Measurements from ENCODE around the gene GLCCI1.

DNA sequence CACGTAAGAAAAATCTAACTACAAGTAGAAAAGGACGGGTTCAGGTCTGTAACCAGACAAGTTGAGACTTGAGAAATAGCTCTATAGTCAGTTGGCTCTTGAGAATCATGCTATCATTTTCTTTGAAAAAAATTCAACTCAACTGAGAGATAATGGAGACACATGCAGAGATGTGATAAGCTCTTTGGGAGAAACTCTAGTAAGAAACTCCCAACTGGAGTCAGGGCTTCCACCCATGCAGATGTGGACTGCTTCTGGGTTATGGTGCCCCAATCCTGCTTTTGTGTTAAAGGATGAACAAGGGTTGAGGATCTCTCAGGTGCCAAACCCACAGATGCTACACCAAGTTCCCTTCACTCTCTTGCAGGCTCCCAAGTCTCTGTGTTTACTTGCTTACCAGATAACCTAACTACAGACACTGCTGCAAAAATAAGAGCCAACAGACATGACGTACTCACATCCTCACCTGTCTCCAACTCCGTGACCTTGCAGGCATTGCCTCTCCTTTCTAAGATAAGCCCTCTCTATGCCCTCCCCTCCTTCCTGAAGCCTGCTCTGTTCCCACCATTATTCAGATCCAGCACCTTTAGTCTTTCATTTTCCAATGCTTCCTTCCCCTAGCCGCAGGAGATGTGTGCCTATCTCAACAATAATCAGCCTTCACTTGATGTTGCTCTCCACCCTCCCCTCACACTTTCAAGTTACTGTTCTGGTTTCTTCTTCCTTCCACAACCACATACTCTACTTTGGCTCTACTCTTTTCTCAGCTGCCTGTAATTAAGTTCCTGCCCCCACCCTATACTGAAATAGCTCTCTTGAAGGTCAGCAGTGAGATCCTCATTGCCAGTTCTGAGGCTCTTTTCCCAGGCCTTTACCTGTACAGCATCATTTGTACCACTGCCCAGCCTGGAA lies 163.4 kb downstream of the GLCCI1 start:
- TF ChIP-seq NR2C2 (IDR thresholded peaks at IDR 0.05; ENCODE audit: borderline replicate concordance, control insufficient read depth, insufficient read length, low read depth) (no peak), CEBPB (IDR thresholded peaks at IDR 0.05; ENCODE audit: borderline replicate concordance in 1 of 2, low read depth in 2 of 2, low read length in 2 of 2) (no peak), KDM1A (IDR thresholded peaks at IDR 0.05; ENCODE audit: borderline replicate concordance) (no peak), GABPA (IDR thresholded peaks at IDR 0.05; ENCODE audit: low read depth) (no peak), TBL1XR1 (IDR thresholded peaks at IDR 0.05; ENCODE audit: low read depth, low read length) (0 out of 2 replicates have a peak, but pooled peaks have one; percentile 33)
- TF ChIP-seq, protein P1, sequence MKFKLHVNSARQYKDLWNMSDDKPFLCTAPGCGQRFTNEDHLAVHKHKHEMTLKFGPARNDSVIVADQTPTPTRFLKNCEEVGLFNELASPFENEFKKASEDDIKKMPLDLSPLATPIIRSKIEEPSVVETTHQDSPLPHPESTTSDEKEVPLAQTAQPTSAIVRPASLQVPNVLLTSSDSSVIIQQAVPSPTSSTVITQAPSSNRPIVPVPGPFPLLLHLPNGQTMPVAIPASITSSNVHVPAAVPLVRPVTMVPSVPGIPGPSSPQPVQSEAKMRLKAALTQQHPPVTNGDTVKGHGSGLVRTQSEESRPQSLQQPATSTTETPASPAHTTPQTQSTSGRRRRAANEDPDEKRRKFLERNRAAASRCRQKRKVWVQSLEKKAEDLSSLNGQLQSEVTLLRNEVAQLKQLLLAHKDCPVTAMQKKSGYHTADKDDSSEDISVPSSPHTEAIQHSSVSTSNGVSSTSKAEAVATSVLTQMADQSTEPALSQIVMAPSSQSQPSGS (IDR thresholded peaks at IDR 0.05; ENCODE audit: low read length), result no peak
- TF ChIP-seq, protein P2, sequence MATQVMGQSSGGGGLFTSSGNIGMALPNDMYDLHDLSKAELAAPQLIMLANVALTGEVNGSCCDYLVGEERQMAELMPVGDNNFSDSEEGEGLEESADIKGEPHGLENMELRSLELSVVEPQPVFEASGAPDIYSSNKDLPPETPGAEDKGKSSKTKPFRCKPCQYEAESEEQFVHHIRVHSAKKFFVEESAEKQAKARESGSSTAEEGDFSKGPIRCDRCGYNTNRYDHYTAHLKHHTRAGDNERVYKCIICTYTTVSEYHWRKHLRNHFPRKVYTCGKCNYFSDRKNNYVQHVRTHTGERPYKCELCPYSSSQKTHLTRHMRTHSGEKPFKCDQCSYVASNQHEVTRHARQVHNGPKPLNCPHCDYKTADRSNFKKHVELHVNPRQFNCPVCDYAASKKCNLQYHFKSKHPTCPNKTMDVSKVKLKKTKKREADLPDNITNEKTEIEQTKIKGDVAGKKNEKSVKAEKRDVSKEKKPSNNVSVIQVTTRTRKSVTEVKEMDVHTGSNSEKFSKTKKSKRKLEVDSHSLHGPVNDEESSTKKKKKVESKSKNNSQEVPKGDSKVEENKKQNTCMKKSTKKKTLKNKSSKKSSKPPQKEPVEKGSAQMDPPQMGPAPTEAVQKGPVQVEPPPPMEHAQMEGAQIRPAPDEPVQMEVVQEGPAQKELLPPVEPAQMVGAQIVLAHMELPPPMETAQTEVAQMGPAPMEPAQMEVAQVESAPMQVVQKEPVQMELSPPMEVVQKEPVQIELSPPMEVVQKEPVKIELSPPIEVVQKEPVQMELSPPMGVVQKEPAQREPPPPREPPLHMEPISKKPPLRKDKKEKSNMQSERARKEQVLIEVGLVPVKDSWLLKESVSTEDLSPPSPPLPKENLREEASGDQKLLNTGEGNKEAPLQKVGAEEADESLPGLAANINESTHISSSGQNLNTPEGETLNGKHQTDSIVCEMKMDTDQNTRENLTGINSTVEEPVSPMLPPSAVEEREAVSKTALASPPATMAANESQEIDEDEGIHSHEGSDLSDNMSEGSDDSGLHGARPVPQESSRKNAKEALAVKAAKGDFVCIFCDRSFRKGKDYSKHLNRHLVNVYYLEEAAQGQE (IDR thresholded peaks at IDR 0.05; ENCODE audit: low read depth, low read length), result no peak
- TF ChIP-seq, protein P3, sequence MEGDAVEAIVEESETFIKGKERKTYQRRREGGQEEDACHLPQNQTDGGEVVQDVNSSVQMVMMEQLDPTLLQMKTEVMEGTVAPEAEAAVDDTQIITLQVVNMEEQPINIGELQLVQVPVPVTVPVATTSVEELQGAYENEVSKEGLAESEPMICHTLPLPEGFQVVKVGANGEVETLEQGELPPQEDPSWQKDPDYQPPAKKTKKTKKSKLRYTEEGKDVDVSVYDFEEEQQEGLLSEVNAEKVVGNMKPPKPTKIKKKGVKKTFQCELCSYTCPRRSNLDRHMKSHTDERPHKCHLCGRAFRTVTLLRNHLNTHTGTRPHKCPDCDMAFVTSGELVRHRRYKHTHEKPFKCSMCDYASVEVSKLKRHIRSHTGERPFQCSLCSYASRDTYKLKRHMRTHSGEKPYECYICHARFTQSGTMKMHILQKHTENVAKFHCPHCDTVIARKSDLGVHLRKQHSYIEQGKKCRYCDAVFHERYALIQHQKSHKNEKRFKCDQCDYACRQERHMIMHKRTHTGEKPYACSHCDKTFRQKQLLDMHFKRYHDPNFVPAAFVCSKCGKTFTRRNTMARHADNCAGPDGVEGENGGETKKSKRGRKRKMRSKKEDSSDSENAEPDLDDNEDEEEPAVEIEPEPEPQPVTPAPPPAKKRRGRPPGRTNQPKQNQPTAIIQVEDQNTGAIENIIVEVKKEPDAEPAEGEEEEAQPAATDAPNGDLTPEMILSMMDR (IDR thresholded peaks at IDR 0.05 in 2 of 3, conservative IDR thresholded peaks at IDR 0.05 in 1 of 3; ENCODE audit: control insufficient read depth in 2 of 3, extremely low read depth in 1 of 3, insufficient read depth in 1 of 3, low read depth in 3 of 3, low read length in 3 of 3), result no peak
- TF ChIP-seq, protein P4, sequence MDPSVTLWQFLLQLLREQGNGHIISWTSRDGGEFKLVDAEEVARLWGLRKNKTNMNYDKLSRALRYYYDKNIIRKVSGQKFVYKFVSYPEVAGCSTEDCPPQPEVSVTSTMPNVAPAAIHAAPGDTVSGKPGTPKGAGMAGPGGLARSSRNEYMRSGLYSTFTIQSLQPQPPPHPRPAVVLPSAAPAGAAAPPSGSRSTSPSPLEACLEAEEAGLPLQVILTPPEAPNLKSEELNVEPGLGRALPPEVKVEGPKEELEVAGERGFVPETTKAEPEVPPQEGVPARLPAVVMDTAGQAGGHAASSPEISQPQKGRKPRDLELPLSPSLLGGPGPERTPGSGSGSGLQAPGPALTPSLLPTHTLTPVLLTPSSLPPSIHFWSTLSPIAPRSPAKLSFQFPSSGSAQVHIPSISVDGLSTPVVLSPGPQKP (IDR thresholded peaks at IDR 0.05; ENCODE audit: low read depth, low read length), result no peak
